K562 (cell line): ENCODE data around the gene MAPT.

Source experiments
- CEBPB ChIP-seq: fragments of 450-650 bp; IDR thresholded peaks from 2 replicates; pipeline ENCODE4 v1.6.1; 2016; ENCODE audit warnings: missing genetic modification characterization, missing compliant biosample characterization
- NCOA4 ChIP-seq: fragments of 450-650 bp; IDR thresholded peaks from 2 replicates; pipeline ENCODE4 v1.6.1; 2018; ENCODE audit warnings: mild to moderate bottlenecking; ENCODE audit not compliant: partially characterized antibody
- POLR2A ChIP-seq: fragments of 450-650 bp; conservative IDR thresholded peaks from 2 replicates; pipeline ENCODE4 v1.6.1; 2016
- POLR2AphosphoS5 ChIP-seq: IDR thresholded peaks from 2 replicates; pipeline ENCODE4 v1.6.1; 2011; ENCODE audit warnings: mild to moderate bottlenecking, low read depth, low read length, moderate library complexity; ENCODE audit not compliant: control insufficient read depth, insufficient read depth
- POLR2G ChIP-seq: fragments of 200-400 bp; formaldehyde crosslinking; IDR thresholded peaks from 2 replicates; pipeline ENCODE4 v1.6.1; 2017; ENCODE audit warnings: low read depth, mild to moderate bottlenecking, antibody characterized with exemption, low read length, moderate library complexity
- SMARCC2 ChIP-seq: fragments of 450-650 bp; IDR thresholded peaks from 2 replicates; pipeline ENCODE4 v1.6.1; 2017; ENCODE audit warnings: antibody characterized with exemption, moderate library complexity, mild to moderate bottlenecking, low read depth
- ZFP91 ChIP-seq: sonication (generic); formaldehyde crosslinking; IDR thresholded peaks from 2 replicates; pipeline ENCODE4 v1.8.0; 2022; ENCODE audit warnings: mild to moderate bottlenecking, missing genetic modification reagents
- ZNF830 ChIP-seq: fragments of 250-450 bp; sonication (Bioruptor Pico); IDR thresholded peaks from 2 replicates; pipeline ENCODE4 v1.5.0; 2021; ENCODE audit warnings: mild to moderate bottlenecking
- TF ChIP-seq, protein P1 (sequence below): sonication (generic); formaldehyde crosslinking; IDR thresholded peaks from 2 replicates; pipeline ENCODE4 v1.5.0; 2020; ENCODE audit warnings: missing genetic modification reagents

DNA sequence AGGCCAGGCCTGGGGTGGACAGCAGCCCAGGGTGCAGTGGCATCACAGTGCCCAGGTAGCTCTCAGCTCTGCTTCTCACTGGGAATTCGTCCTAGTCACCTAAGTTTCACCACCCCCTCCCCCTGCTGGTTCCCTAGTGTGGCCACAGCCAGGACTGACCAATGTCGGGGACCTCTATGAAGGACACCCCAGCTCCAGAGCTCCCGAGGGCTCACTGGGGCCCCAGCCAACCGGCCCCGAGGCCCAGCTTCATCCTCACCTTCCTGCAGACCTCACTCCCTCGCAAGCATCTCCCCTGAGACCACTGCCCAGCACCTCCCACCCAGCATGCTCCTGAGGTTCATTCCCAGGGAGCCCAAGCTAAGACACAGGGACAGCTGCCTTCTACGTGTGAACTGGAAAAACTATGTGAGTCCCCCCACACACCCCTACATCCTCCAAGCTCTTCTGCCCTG, 44.8 kb upstream of the MAPT start:
- TF ChIP-seq SMARCC2 (no peak), POLR2G (no peak), CEBPB (tag) (no peak), NCOA4 (no peak), ZNF830 (CRISPR knock-in tag) (no peak), POLR2A (no peak), ZFP91 (CRISPR knock-in tag) (no peak), POLR2AphosphoS5 (no peak)
- TF ChIP-seq, protein P1, sequence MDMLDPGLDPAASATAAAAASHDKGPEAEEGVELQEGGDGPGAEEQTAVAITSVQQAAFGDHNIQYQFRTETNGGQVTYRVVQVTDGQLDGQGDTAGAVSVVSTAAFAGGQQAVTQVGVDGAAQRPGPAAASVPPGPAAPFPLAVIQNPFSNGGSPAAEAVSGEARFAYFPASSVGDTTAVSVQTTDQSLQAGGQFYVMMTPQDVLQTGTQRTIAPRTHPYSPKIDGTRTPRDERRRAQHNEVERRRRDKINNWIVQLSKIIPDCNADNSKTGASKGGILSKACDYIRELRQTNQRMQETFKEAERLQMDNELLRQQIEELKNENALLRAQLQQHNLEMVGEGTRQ = no peak
